Measurements from ENCODE around the gene NKD2.

Gene NKD2

GRCh38 chr5:1076406-1076805 is 67.8 kb downstream of the NKD2 start:
- no peak for DNase-seq (ENCODE audit: extremely low read depth, insufficient read length)
- Histone ChIP-seq H3K4me3 (replicated peaks; ENCODE audit: low read depth, low read length) (no peak overlapping the region), H3K27me3 (replicated peaks; ENCODE audit: control insufficient read depth, insufficient read depth, low read length) (no peaks in the 10 kb centered on the region), H3K36me3 (ENCODE audit: control insufficient read depth, insufficient read depth, low read length) (no peaks in the 10 kb centered on the region)
- TF ChIP-seq CTCF (IDR thresholded peaks at IDR 0.05; ENCODE audit: insufficient read depth, low read length, poor library complexity, severe bottlenecking), result no peak

- Histone ChIP-seq H3K36me3 (ENCODE audit: control insufficient read depth, insufficient read depth, low read length) (no peaks in the 10 kb centered on the region), H3K4me3 (replicated peaks; ENCODE audit: low read depth, low read length) (no peak overlapping the region), H3K27me3 (replicated peaks; ENCODE audit: control insufficient read depth, insufficient read depth, low read length) (no peaks in the 10 kb centered on the region)
- no peak for DNase-seq (ENCODE audit: extremely low read depth, insufficient read length)
- TF ChIP-seq CTCF (IDR thresholded peaks at IDR 0.05; ENCODE audit: insufficient read depth, low read length, poor library complexity, severe bottlenecking), result no peak
Measured at GRCh38 chr5:1077026-1077425, 68.4 kb downstream of the NKD2 start.

DNA sequence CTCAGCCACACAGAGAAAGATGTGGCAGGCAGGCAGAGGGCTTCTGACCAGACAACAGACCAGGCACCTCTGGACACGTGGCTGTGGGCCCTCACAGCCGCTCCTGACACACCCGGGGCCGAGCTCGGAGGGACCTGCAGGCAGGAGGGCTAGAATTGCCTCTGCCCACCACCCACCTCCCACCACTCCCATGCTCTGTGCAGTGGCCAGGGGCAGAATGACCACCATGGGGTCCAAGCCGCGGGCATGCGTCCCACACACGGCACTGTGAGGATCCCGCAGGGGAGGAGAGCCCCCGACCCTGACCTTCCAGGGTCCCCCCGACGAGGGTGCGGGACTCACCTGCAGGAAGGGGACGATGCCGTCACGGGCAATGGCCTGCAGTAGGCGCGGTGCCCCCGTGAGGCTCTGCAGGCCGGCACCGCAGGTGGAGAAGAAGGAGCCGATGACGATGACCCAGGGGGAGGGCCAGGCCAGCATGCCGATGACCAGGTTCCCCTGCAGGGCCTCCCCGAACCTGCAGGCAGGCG is 69.0 kb downstream of the NKD2 start:
- no peak overlapping the region for H3K4me3 ChIP-seq (replicated peaks; ENCODE audit: low read depth, low read length)
- H3K36me3 ChIP-seq (ENCODE audit: control insufficient read depth, insufficient read depth, low read length), result no peaks in the 10 kb centered on the region
- H3K27me3 ChIP-seq (replicated peaks; ENCODE audit: control insufficient read depth, insufficient read depth, low read length), result no peaks in the 10 kb centered on the region
- no peak for DNase-seq (ENCODE audit: extremely low read depth, insufficient read length)
- TF ChIP-seq CTCF (IDR thresholded peaks at IDR 0.05; ENCODE audit: insufficient read depth, low read length, poor library complexity, severe bottlenecking), result no peak

GRCh38 chr5:1078206-1078605 is 69.6 kb downstream of the NKD2 start:
- Histone ChIP-seq H3K27me3 (replicated peaks; ENCODE audit: control insufficient read depth, insufficient read depth, low read length) (no peaks in the 10 kb centered on the region), H3K4me3 (replicated peaks; ENCODE audit: low read depth, low read length) (no peak overlapping the region), H3K36me3 (ENCODE audit: control insufficient read depth, insufficient read depth, low read length) (no peaks in the 10 kb centered on the region)
- no peak for TF ChIP-seq CTCF (IDR thresholded peaks at IDR 0.05; ENCODE audit: insufficient read depth, low read length, poor library complexity, severe bottlenecking)
- no peak for DNase-seq (ENCODE audit: extremely low read depth, insufficient read length)

DNA sequence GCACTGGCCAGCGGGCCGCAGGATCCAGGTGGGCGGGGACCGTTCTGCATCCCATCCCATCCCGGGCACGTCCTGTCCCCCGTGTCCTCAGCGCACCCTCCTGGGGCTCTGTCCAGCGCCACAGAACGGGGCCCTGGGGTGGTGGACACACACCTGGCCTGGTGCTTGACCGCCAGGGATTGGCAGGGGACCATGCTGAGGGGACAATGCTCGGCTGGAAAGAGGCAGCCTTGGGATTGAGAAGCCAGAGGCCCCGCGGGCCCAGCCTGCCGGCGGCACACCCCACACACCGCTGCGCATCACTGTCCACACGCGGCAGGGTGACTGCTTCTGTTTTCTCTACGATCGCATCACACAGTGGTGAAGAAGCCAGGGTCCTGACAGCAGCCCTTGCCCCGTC is 70.2 kb downstream of the NKD2 start:
- Histone ChIP-seq H3K4me3 (replicated peaks; ENCODE audit: low read depth, low read length) (no peak overlapping the region), H3K36me3 (ENCODE audit: control insufficient read depth, insufficient read depth, low read length) (no peaks in the 10 kb centered on the region), H3K27me3 (replicated peaks; ENCODE audit: control insufficient read depth, insufficient read depth, low read length) (no peaks in the 10 kb centered on the region)
- no peak for TF ChIP-seq CTCF (IDR thresholded peaks at IDR 0.05; ENCODE audit: insufficient read depth, low read length, poor library complexity, severe bottlenecking)
- no peak for DNase-seq (ENCODE audit: extremely low read depth, insufficient read length)

GRCh38 chr5:1079486-1079885 is 70.9 kb downstream of the NKD2 start:
- H3K4me3 ChIP-seq (replicated peaks; ENCODE audit: low read depth, low read length), result no peak overlapping the region
- H3K27me3 ChIP-seq (replicated peaks; ENCODE audit: control insufficient read depth, insufficient read depth, low read length), result no peaks in the 10 kb centered on the region
- H3K36me3 ChIP-seq (ENCODE audit: control insufficient read depth, insufficient read depth, low read length), result no peaks in the 10 kb centered on the region
- no peak for TF ChIP-seq CTCF (IDR thresholded peaks at IDR 0.05; ENCODE audit: insufficient read depth, low read length, poor library complexity, severe bottlenecking)
- no peak for DNase-seq (ENCODE audit: extremely low read depth, insufficient read length)

Data from GM06990 (cell line).